Mucosa of descending colon (tissue), 3 donors: Measurements from ENCODE around the gene RGS17. TPM values are rescaled to one million over a fixed set of nuclear protein-coding genes. Genes with fewer than 3 reads are reported as not detected.

Experiments
- ATAC-seq: fragments of 200-7000 bp; cut with Tn5 transposase; one replicate; pipeline ENCODE4 v1.9.1; 2020; ENCODE audit warnings: mild to moderate bottlenecking, moderate library complexity
- DNase-seq, 3 donors: peaks; one replicate each; pipeline ENCODE4 v3.0.0-alpha.2; 2020
- H3K36me3 ChIP-seq: fragments of 200-600 bp; one replicate; pipeline ENCODE4 v1.8.0; 2021; ENCODE audit warnings: low read depth, mild to moderate bottlenecking
- H3K4me1 ChIP-seq: fragments of 200-600 bp; one replicate; pipeline ENCODE4 v1.8.0; 2021; ENCODE audit warnings: low read depth, mild to moderate bottlenecking
- H3K4me3 ChIP-seq: fragments of 200-600 bp; one replicate; pipeline ENCODE4 v1.8.0; 2021; ENCODE audit warnings: mild to moderate bottlenecking
- H3K9me3 ChIP-seq: fragments of 200-600 bp; one replicate; pipeline ENCODE4 v1.8.0; 2021; ENCODE audit warnings: mild to moderate bottlenecking
- intact Hi-C, 2 donors: fragments of 100-400 bp; cut with DNase I in 1 of 2; cut with micrococcal nuclease in 1 of 2; formaldehyde crosslinking; loops; one replicate each; pipeline versions ENCODE4 v1.11.0 to v1.11.1; 2022; cut with DNase I, micrococcal nuclease
- total RNA-seq, 3 donors: library from RNA; stranded (reverse); fragmentation: NEBNext Ultra II Directional in 2 of 3; extraction: Animal tissue kit (Norgen Biotek cat#: 25700) in 2 of 3; gene quantifications; one replicate each; pipeline versions ENCODE4 v1.2.1 to v1.2.4, GENCODE V29; 2021 to 2023
- TF ChIP-seq, protein P1 (sequence below): fragments of 200-600 bp; IDR thresholded peaks from one replicate; pipeline ENCODE4 v1.8.0; 2022; ENCODE audit warnings: antibody characterized with exemption, mild to moderate bottlenecking
- donor health status: DM: no; HTN: no; CAD: no; lungs with moderate emphysema.
- donor health status: DM: no; HTN: no; CAD: no.
- donor health status: DM: no; HTN: yes; CAD: no.

RGS17 gene
- total RNA-seq, 3 donors from 2014 or later: 0.28 to 0.43 (median 0.43) TPM

- no peaks in the 10 kb centered on the region for H3K4me1 ChIP-seq
- H3K36me3 ChIP-seq: no peaks in the 10 kb centered on the region
- TF ChIP-seq, protein P1, sequence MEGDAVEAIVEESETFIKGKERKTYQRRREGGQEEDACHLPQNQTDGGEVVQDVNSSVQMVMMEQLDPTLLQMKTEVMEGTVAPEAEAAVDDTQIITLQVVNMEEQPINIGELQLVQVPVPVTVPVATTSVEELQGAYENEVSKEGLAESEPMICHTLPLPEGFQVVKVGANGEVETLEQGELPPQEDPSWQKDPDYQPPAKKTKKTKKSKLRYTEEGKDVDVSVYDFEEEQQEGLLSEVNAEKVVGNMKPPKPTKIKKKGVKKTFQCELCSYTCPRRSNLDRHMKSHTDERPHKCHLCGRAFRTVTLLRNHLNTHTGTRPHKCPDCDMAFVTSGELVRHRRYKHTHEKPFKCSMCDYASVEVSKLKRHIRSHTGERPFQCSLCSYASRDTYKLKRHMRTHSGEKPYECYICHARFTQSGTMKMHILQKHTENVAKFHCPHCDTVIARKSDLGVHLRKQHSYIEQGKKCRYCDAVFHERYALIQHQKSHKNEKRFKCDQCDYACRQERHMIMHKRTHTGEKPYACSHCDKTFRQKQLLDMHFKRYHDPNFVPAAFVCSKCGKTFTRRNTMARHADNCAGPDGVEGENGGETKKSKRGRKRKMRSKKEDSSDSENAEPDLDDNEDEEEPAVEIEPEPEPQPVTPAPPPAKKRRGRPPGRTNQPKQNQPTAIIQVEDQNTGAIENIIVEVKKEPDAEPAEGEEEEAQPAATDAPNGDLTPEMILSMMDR: no peak
- intact Hi-C loops: no loop called here
- DNase-seq: no peak
- H3K4me3 ChIP-seq: no peak overlapping the region
- ATAC-seq: no peak
- no peaks in the 10 kb centered on the region for H3K9me3 ChIP-seq
These were observed 44.7 kb downstream of the RGS17 start for GRCh38 chr6:153086225-153086990.

GRCh38 chr6:153085239-153085638 is 45.8 kb downstream of the RGS17 start:
- DNase-seq: peak in 1 of 3 donors; percentile 42
- peak; percentile 91 for ATAC-seq

DNA sequence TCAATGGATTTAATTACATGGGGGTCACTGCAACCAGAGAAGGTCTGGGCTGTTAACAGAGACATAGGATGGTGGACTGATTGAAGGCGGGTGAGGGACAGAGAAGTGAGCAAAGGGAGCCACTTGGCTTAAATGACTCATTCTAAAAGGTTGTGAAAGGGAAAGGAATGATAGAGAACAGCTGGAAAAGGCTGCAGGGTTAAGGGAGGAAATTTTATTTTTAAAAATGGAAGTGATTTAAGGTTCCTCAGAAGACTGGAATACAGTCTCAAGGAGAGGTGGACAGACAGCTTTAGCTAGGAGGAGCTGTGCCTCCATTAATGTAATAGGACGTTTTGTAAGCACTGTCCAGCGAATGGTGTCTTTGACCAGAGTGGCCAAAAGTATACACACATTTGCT is 46.7 kb downstream of the RGS17 start:
- no peaks in the 10 kb centered on the region for H3K9me3 ChIP-seq
- H3K4me3 ChIP-seq: no peak overlapping the region
- intact Hi-C loops: no loop called here
- H3K36me3 ChIP-seq: no peaks in the 10 kb centered on the region
- DNase-seq (no peak), ATAC-seq (no peak)
- H3K4me1 ChIP-seq: no peaks in the 10 kb centered on the region
- TF ChIP-seq, protein P1: no peak

More at GRCh38 chr6:153085239-153085638, 45.8 kb downstream of the RGS17 start:
- no peaks in the 10 kb centered on the region for H3K36me3 ChIP-seq
- no peaks in the 10 kb centered on the region for H3K9me3 ChIP-seq
- intact Hi-C loops: no loop called here
- no peak overlapping the region for H3K4me3 ChIP-seq
- TF ChIP-seq, protein P1: no peak
- H3K4me1 ChIP-seq: no peaks in the 10 kb centered on the region

GRCh38 chr6:153083869-153084268 is 47.2 kb downstream of the RGS17 start:
- Histone ChIP-seq H3K9me3 (no peaks in the 10 kb centered on the region), H3K4me1 (no peaks in the 10 kb centered on the region), H3K4me3 (no peak overlapping the region), H3K36me3 (no peaks in the 10 kb centered on the region)
- no peak for ATAC-seq
- TF ChIP-seq, protein P1: no peak
- intact Hi-C loops: no loop called here
- no peak for DNase-seq

DNA sequence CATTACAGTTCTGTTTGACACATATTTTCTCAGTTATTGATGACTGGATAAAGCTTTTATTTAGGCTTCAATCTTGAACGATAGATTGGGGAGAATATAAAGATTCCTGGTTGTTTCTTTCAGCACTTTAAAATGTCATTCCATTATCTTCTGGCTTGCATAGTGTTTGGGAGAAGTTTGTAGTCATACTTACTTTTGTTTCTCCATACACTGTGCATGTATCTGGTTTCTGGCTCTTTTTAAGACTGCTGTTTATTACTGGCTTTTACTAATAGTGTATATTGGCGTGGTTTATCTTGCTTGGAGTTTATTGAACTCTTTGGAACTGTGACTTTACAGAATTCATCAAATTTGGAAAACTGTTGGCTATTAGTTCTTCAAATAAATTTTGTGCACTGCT is 49.2 kb downstream of the RGS17 start:
- DNase-seq (no peak), ATAC-seq (no peak)
- H3K9me3 ChIP-seq: no peaks in the 10 kb centered on the region
- H3K4me1 ChIP-seq: no peaks in the 10 kb centered on the region
- no peak overlapping the region for H3K4me3 ChIP-seq
- TF ChIP-seq, protein P1: no peak
- intact Hi-C loops: no loop called here
- no peaks in the 10 kb centered on the region for H3K36me3 ChIP-seq
